Fibroblast of mammary gland (primary cell): ENCODE measurements around the gene SLC12A7.

Experiments used
- DNase-seq: peaks from one replicate; pipeline ENCODE4 v3.0.0-alpha.2; 2010; ENCODE audit warnings: low read depth
- H3K4me3 ChIP-seq: 2 replicates; pipeline ENCODE4 v1.5.1; 2011; ENCODE audit warnings: low read depth, mild to moderate bottlenecking, low read length, moderate library complexity; ENCODE audit not compliant: control insufficient read depth
- CTCF ChIP-seq: conservative IDR thresholded peaks from 2 replicates; pipeline ENCODE4 v1.5.1; 2011; ENCODE audit warnings: low read depth, low read length, inconsistent platforms; ENCODE audit not compliant: control insufficient read depth, insufficient read depth

Gene SLC12A7

GRCh38 chr5:1033606-1034420, 78.0 kb downstream of the SLC12A7 start:
- DNase-seq, result no peak
- H3K4me3 ChIP-seq, result no peak overlapping the region
- TF ChIP-seq CTCF, result no peak

- no peak for TF ChIP-seq CTCF
Observed at GRCh38 chr5:1033178-1033577, 78.7 kb downstream of the SLC12A7 start.

GRCh38 chr5:1032551-1033027, 79.3 kb downstream of the SLC12A7 start:
- no peak overlapping the region for H3K4me3 ChIP-seq
- TF ChIP-seq CTCF, result no peak
- no peak for DNase-seq

More at GRCh38 chr5:1033178-1033577, 78.7 kb downstream of the SLC12A7 start:
- H3K4me3 ChIP-seq, result no peak overlapping the region
- no peak for DNase-seq

GRCh38 chr5:1032011-1032410, 79.9 kb downstream of the SLC12A7 start:
- no peak overlapping the region for H3K4me3 ChIP-seq
- no peak for DNase-seq
- TF ChIP-seq CTCF, result no peak

- no peak for TF ChIP-seq CTCF
- no peak for DNase-seq
- H3K4me3 ChIP-seq, result no peak overlapping the region
Observed at GRCh38 chr5:1031306-1031959, 80.4 kb downstream of the SLC12A7 start.

GRCh38 chr5:1030801-1031271, 81.0 kb downstream of the SLC12A7 start:
- TF ChIP-seq CTCF, result no peak
- no peak for DNase-seq
- no peak overlapping the region for H3K4me3 ChIP-seq
